GM13977 (cell line): ENCODE measurements around the gene LRP1B.

Experiments
- DNase-seq: peaks from one replicate; pipeline ENCODE4 v3.0.0; 2012; ENCODE audit warnings: low spot score
- CTCF ChIP-seq: IDR thresholded peaks from 2 replicates; pipeline ENCODE4 v1.5.1; 2012; ENCODE audit warnings: mild to moderate bottlenecking, control low read depth; ENCODE audit not compliant: insufficient read depth; ENCODE audit errors: extremely low read depth, missing control alignments
- in situ Hi-C: fragments of 300-500 bp; cut with MboI; formaldehyde crosslinking; loops from one replicate; pipeline ENCODE4 v1.12.0; 2022; ENCODE audit warnings: low sequenced_read_pairs, low pct_unique_long_range_greater_than_20kb, mixed read lengths, inconsistent platforms; ENCODE audit not compliant: unreplicated experiment

Gene LRP1B

GRCh38 chr2:140199312-140199711 is 1931.5 kb downstream of the LRP1B start:
- in situ Hi-C loops, result no loop called here
- no peak for TF ChIP-seq CTCF
- no peak for DNase-seq

GRCh38 chr2:140187086-140187485 is 1943.7 kb downstream of the LRP1B start:
- in situ Hi-C loops, result no loop called here

GRCh38 chr2:140186313-140186712 is 1944.5 kb downstream of the LRP1B start:
- TF ChIP-seq CTCF, result no peak
- DNase-seq, result no peak
- in situ Hi-C loops, result no loop called here

More at GRCh38 chr2:140187086-140187485, 1943.7 kb downstream of the LRP1B start:
- DNase-seq, result no peak
- no peak for TF ChIP-seq CTCF

- no peak for TF ChIP-seq CTCF
- in situ Hi-C loops, result no loop called here
- DNase-seq, result no peak
Measured at GRCh38 chr2:140185076-140185475, 1945.7 kb downstream of the LRP1B start.

- DNase-seq, result no peak
- in situ Hi-C loops, result no loop called here
- no peak for TF ChIP-seq CTCF
Measured at GRCh38 chr2:140183056-140183765, 1947.6 kb downstream of the LRP1B start.
